ENCODE measurements around the gene RARA.

GRCh38 chr17:40373324-40373723 lies 64.3 kb downstream of the RARA start:
- no peak for TF ChIP-seq CTCF (IDR thresholded peaks at IDR 0.05)
- TF ChIP-seq POLR2A (IDR thresholded peaks at IDR 0.05) = no peak

Data from stomach (tissue), 4 donors.